GM12878 (cell line): ENCODE results near the gene IL10.

ENCODE experiments used
- BACH1 ChIP-seq: fragments of 450-650 bp; IDR thresholded peaks from 2 replicates; pipeline ENCODE4 v1.6.1; 2017; ENCODE audit warnings: mild to moderate bottlenecking, borderline replicate concordance
- EP300 ChIP-seq, 2 experiments: fragments of 150-350 bp in 1 of 2; IDR thresholded peaks; 2 replicates each; pipeline ENCODE4 v1.6.1; 2011 to 2012; ENCODE audit warnings: low read depth in 2 of 2, low read length in 2 of 2, borderline replicate concordance in 1 of 2, improper control_type of control experiment in 1 of 2, inconsistent platforms in 1 of 2; ENCODE audit not compliant: control insufficient read depth in 1 of 2
- POLR2A ChIP-seq: IDR thresholded peaks from 2 replicates; pipeline ENCODE4 v1.6.1; 2011; ENCODE audit warnings: low read depth, mild to moderate bottlenecking, low read length
- POLR2AphosphoS5 ChIP-seq: IDR thresholded peaks from 2 replicates; pipeline ENCODE4 v1.6.1; 2011; ENCODE audit warnings: mild to moderate bottlenecking, low read length, inconsistent platforms
- TCF7 ChIP-seq: IDR thresholded peaks from 2 replicates; pipeline ENCODE4 v1.6.1; 2014; ENCODE audit warnings: antibody characterized with exemption, borderline replicate concordance
- TF ChIP-seq, protein P1 (sequence below), 3 experiments: IDR thresholded peaks in 2 of 3; conservative IDR thresholded peaks in 1 of 3; 2 replicates each; pipeline ENCODE4 v1.5.1; 2011; ENCODE audit warnings: low read depth in 3 of 3, low read length in 3 of 3, mild to moderate bottlenecking in 3 of 3, control low read depth in 2 of 3, moderate library complexity in 2 of 3, inconsistent platforms in 1 of 3, mixed read lengths in 1 of 3; ENCODE audit not compliant: control insufficient read depth in 2 of 3, insufficient read depth in 1 of 3; ENCODE audit errors: extremely low read depth in 1 of 3
- TF ChIP-seq, protein P2 (sequence below): IDR thresholded peaks from 2 replicates; pipeline ENCODE4 v1.6.1; 2012; ENCODE audit warnings: mild to moderate bottlenecking, low read depth, low read length
- TF ChIP-seq, protein P3 (sequence below): fragments of 450-650 bp; IDR thresholded peaks from 2 replicates; pipeline ENCODE4 v1.6.1; 2017; ENCODE audit warnings: mild to moderate bottlenecking, moderate library complexity

DNA sequence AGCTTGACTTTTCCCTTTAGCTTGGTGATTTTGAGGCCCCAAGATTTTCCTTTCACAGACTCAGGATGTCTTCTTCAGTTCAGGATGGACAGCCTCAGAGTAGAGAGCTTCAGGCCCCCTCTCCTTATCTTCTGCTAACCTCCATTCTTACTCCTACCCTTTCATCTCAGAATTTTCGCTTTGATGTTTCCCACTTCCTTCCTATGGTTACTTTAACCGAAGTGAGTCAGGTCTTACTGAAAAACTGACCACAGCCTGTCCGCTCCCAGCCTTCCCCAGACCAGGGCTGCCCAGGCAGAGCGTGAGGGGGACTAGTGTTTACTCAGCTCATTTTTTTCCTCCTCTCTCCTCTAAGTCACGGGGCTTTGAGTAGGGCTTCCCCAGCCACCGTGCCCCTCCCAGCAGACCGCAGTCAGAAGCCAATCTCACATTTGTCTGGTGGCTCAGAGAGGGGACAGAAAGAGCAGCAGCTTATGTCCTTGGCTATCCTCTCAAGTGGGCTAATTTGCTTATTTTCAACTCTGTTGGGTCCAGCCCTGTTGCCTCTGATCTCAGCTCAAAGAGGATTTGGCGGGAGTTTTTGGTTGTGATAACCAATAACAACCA is 5.9 kb downstream of the IL10 start:
- TF ChIP-seq TCF7 = peak; percentile 96
- peak; percentile 58; the same call in 1 of the 2 replicates for TF ChIP-seq BACH1
- TF ChIP-seq, protein P1, sequence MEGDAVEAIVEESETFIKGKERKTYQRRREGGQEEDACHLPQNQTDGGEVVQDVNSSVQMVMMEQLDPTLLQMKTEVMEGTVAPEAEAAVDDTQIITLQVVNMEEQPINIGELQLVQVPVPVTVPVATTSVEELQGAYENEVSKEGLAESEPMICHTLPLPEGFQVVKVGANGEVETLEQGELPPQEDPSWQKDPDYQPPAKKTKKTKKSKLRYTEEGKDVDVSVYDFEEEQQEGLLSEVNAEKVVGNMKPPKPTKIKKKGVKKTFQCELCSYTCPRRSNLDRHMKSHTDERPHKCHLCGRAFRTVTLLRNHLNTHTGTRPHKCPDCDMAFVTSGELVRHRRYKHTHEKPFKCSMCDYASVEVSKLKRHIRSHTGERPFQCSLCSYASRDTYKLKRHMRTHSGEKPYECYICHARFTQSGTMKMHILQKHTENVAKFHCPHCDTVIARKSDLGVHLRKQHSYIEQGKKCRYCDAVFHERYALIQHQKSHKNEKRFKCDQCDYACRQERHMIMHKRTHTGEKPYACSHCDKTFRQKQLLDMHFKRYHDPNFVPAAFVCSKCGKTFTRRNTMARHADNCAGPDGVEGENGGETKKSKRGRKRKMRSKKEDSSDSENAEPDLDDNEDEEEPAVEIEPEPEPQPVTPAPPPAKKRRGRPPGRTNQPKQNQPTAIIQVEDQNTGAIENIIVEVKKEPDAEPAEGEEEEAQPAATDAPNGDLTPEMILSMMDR (IDR thresholded peaks at IDR 0.05 in 2 of 3, conservative IDR thresholded peaks at IDR 0.05 in 1 of 3; ENCODE audit: control insufficient read depth in 2 of 3, extremely low read depth in 1 of 3, insufficient read depth in 1 of 3, low read depth in 3 of 3, low read length in 3 of 3) = no peak
- no peak for TF ChIP-seq POLR2AphosphoS5
- TF ChIP-seq EP300 (IDR thresholded peaks at IDR 0.05; ENCODE audit: borderline replicate concordance in 1 of 2, control insufficient read depth in 1 of 2, low read depth in 2 of 2, low read length in 2 of 2) = peak; percentile 45 to 55; a peak in 2 of 4 replicates
- TF ChIP-seq, protein P2, sequence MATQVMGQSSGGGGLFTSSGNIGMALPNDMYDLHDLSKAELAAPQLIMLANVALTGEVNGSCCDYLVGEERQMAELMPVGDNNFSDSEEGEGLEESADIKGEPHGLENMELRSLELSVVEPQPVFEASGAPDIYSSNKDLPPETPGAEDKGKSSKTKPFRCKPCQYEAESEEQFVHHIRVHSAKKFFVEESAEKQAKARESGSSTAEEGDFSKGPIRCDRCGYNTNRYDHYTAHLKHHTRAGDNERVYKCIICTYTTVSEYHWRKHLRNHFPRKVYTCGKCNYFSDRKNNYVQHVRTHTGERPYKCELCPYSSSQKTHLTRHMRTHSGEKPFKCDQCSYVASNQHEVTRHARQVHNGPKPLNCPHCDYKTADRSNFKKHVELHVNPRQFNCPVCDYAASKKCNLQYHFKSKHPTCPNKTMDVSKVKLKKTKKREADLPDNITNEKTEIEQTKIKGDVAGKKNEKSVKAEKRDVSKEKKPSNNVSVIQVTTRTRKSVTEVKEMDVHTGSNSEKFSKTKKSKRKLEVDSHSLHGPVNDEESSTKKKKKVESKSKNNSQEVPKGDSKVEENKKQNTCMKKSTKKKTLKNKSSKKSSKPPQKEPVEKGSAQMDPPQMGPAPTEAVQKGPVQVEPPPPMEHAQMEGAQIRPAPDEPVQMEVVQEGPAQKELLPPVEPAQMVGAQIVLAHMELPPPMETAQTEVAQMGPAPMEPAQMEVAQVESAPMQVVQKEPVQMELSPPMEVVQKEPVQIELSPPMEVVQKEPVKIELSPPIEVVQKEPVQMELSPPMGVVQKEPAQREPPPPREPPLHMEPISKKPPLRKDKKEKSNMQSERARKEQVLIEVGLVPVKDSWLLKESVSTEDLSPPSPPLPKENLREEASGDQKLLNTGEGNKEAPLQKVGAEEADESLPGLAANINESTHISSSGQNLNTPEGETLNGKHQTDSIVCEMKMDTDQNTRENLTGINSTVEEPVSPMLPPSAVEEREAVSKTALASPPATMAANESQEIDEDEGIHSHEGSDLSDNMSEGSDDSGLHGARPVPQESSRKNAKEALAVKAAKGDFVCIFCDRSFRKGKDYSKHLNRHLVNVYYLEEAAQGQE = no peak
- TF ChIP-seq POLR2A = no peak
- TF ChIP-seq, protein P3, sequence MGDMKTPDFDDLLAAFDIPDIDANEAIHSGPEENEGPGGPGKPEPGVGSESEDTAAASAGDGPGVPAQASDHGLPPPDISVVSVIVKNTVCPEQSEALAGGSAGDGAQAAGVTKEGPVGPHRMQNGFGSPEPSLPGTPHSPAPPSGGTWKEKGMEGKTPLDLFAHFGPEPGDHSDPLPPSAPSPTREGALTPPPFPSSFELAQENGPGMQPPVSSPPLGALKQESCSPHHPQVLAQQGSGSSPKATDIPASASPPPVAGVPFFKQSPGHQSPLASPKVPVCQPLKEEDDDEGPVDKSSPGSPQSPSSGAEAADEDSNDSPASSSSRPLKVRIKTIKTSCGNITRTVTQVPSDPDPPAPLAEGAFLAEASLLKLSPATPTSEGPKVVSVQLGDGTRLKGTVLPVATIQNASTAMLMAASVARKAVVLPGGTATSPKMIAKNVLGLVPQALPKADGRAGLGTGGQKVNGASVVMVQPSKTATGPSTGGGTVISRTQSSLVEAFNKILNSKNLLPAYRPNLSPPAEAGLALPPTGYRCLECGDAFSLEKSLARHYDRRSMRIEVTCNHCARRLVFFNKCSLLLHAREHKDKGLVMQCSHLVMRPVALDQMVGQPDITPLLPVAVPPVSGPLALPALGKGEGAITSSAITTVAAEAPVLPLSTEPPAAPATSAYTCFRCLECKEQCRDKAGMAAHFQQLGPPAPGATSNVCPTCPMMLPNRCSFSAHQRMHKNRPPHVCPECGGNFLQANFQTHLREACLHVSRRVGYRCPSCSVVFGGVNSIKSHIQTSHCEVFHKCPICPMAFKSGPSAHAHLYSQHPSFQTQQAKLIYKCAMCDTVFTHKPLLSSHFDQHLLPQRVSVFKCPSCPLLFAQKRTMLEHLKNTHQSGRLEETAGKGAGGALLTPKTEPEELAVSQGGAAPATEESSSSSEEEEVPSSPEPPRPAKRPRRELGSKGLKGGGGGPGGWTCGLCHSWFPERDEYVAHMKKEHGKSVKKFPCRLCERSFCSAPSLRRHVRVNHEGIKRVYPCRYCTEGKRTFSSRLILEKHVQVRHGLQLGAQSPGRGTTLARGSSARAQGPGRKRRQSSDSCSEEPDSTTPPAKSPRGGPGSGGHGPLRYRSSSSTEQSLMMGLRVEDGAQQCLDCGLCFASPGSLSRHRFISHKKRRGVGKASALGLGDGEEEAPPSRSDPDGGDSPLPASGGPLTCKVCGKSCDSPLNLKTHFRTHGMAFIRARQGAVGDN = no peak
